ENCODE measurements around the gene AAMDC.
A peak's percentile ranks its signal among the peaks of the same experiment; 100 is the strongest.
"Not testable (repeated sequence)": the region's sequence is repeated elsewhere in the genome, so short reads cannot be mapped to it uniquely, and the experiment has no call there.

AAMDC gene

DNA sequence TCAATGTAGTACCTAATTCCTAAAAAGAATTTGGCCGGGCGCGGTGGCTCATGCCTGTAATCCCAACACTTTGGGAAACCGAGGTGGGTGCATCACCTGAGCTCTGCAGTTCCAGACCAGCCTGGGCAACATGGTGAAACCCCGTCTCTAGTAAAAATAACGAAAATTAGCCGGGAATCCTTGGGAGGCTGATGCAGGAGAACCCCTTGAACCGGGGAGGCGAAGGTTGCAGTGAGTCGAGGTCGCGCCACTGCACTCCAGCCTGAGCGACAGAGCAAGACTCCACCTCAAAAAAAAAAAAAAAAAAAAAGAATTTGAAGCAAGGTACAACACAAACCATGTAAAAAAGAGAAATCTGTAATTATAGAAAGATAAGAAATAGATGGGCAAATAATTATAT, 1.2 kb downstream of the AAMDC start:
- not testable (repeated sequence) for DNase-seq

DNA sequence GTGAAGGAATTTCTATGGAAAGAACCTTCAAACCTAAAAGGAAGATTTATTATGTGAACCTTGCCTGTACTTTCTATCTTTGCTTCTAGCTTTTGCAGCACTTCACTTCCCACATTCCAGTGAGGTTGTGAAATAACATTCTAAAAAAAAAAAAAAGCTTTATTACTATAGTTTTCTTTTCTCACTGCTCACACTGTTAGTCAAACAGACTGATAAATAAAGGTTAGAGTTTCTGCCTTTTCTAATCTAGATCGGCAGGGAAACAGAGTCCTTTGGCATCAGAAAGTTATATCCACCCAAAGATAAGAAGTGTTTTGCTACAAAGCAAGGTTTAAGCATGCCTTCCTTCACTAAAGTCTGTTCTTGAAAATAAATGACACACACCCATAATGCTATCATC, 2.8 kb downstream of the AAMDC start:
- DNase-seq, result no peak

DNA sequence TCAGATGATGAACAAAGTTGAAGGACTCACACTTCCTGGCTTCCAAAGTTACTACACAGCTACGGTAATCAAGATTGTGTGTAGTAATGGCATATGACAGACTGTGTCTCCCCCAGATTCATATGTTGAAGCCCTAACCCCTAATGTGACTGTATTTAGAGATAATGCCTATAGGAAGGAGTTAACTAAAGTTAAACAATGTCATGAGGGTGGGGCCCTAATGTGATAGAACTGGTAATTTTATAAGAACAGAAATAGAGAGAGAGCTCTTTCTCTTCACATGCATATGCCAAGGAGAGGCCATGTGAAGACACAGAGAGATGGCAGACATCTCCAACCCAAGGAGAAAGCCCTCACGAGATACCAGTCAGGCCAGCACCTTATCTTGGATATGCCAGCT, 8.0 kb downstream of the AAMDC start:
- no peak for DNase-seq

DNA sequence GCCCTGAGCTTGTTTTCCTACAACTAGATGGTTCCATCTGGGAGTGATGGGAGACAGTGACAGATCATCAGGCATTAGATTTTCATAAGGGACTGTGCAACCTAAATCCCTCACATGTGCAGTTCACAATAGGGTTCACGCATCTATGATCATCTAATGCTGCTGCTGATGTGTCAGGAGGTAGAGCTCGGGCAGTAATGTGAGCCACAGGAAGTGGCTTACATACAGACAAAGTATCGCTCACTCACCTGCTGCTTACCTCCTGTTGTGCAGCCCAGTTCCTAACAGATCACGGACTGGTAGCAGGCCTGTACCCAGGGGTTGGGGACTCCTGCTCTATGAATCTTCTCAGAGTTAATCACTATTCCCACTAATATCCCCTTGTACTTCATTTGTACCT, 12.4 kb downstream of the AAMDC start:
- DNase-seq, result no peak

DNA sequence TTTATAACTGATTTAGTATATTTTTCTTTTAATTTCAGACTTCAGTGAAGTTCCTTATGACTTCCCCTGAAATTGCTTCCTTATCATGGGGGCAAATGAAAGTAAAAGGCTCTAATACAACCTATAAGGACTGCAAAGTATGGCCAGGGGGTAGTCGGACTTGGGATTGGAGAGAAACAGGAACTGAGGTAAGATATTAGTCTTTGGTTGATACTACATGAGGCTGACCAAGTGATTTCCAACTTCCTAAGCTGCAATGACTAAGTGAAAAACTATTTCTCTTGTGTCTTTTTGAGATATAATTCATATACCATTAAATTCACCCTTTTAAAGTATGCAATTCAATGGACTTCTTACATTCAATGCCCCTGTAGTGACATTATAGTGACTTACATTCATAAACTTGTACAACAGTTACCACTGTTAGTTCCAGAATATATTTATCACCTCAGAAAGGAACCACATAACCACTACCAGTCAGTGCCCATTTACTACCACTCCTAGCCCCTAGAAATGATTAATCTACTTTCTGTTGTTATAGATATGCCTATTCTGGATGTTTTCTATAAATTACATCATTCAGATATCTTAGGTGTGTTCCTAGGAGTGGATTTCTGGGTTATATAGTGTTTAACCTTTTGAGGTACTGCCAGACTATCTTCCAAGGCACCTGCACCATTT, 21.6 kb downstream of the AAMDC start:
- DNase-seq, result no peak

DNA sequence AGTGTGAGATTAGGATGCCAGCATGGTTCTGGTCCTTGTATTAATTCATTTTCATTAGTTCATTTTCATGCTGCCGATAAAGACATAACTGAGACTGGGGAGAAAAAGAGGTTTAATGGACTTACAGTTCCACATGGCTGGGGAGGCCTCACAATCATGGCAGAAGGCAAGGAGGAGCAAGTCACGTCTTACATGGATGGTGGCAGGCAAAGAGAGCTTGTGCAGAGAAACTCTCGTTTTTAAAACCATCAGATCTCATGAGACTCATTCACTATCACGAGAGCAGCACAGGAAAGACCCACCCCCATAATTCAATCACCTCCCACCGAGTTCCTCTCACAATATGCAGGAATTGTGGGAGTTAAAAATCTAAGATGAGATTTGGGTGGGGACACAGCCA, 22.8 kb downstream of the AAMDC start:
- not testable (repeated sequence) for DNase-seq

DNA sequence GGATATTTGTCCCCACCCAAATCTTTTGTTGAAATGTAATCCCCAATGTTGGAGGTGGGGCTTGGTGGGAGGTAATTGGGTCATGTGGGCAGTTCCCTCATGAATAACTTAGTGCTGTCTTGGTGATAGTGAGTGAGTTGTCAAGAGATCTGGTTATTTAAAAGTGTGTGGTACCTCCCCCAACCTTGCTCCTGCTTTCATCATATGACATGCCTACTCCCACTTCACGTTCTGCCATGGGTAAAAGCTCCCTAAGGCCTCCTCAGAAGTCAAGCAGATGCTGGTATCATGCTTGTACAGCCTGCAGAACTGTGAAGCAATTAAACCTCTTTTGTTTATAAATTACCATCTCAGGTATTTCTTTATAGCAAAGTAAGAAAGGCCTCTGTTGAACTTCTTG, 30.6 kb downstream of the AAMDC start:
- no peak for DNase-seq

GRCh38 chr11:77854838-77855237, 33.9 kb downstream of the AAMDC start:
- DNase-seq, result no peak

DNA sequence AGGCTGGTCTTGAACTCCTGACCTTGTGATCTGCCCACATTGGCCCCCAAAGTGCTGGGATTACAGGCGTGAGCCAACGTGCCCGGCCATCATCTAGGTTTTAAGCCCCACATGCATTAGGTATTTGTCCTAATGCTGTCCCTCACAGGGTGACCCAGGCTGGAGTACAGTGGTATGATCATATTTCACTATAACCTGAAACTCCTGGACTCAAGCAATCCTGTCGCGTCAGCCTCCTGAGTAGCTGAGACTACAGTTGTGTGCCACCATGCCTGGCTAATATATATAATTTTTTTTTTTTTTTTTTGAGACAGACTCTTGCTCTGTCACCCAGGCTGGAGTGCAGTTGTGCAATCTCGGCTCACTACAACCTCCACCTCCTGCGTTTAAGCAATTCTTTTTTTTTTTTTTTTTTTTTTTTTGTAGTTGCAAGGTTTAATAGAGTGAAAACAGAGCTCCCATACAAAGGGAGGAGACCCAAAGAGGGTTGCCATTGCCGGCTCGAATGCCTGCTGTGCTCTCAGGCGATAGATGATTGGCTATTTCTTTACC, 37.0 kb downstream of the AAMDC start:
- not testable (repeated sequence) for DNase-seq

GRCh38 chr11:77861444-77861843, 40.5 kb downstream of the AAMDC start:
- not testable (repeated sequence) for DNase-seq

DNA sequence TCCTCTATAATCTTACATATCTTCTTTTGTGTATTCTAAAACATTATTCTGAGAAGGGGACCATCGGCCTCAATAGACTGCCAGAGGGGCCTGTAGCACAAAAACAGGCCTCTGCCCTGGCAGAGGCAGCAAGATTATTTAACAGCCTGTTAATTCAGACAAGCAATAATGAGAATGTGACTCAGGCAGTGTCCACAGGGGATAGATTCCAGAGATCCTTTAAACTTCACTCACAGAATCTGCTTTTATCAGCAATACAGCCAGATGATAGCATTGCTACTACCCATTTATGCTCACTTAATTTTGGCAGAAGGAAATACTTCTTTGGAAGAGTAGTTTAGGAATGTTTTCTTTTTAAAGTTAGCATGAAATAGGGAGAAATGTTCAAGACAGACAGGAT, 44.9 kb downstream of the AAMDC start:
- DNase-seq, result no peak

DNA sequence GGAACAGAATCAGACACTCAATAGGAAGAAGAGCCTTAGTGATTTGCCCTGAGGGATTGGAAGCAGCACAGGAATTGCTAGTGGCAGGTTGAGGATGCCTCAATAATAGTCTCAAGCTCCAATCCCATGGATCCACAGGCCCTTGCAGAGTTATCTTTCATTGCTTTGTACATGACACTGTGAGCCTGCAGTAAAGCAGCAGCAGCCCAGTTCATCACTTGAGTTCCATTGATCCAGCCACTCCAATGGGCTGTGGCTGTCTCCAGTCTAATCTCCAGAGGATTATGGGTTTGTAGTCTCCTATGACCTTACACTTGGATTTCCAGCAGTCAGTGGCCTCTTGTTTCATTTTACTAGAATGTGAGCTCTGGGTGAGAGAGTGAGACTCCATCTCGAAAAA, 45.4 kb downstream of the AAMDC start:
- DNase-seq, result no peak

GRCh38 chr11:77868744-77869143, 47.8 kb downstream of the AAMDC start:
- DNase-seq, result no peak

GRCh38 chr11:77871855-77872254, 50.9 kb downstream of the AAMDC start:
- DNase-seq, result no peak

DNA sequence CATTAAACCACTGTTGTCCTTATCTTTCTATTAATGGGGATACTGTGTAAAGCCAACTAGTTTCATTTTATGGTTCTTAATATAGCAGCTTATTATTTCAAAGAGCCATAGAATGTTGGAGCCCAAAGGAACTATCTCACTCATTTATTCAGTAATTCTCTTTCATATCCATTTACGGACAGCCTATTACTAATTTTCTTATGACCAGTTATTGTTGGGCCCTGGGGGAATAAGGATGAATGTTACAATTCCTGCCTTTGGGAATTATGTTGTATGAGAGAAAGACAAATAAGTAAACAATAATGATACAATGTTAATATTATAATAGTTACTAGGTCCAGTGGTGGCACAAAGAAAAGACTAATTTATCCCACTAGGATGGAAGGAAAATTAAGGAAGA, 52.4 kb downstream of the AAMDC start:
- DNase-seq, result no peak

- DNase-seq, result no peak
Measured at GRCh38 chr11:77874206-77874605, 53.3 kb downstream of the AAMDC start.

GRCh38 chr11:77876045-77876444, 55.1 kb downstream of the AAMDC start:
- DNase-seq, result no peak

- DNase-seq, result not testable (repeated sequence)
Measured at GRCh38 chr11:77878247-77878646, 57.3 kb downstream of the AAMDC start.

DNA sequence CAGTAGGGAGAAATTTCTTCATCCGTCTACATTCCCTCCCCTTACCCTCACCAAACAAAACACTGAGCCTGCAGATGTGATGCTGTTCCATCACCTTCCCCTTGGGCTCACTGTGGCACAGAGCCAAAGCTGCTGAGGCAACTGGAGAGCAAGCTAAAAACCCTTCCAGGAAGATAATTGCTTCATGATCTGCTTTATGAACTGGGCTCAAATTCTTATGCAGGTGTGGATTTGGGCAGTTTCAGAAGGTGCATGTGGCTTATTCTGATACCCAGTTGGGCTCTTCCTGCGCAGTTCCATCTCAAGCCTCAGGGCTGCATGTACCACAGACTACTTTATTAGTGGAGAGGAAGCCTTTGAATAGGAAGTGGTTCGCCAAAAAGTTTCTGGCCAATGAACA, 58.3 kb downstream of the AAMDC start:
- DNase-seq, result peak; percentile 60

- DNase-seq, result no peak
Measured at GRCh38 chr11:77882396-77882795, 61.5 kb downstream of the AAMDC start.

DNA sequence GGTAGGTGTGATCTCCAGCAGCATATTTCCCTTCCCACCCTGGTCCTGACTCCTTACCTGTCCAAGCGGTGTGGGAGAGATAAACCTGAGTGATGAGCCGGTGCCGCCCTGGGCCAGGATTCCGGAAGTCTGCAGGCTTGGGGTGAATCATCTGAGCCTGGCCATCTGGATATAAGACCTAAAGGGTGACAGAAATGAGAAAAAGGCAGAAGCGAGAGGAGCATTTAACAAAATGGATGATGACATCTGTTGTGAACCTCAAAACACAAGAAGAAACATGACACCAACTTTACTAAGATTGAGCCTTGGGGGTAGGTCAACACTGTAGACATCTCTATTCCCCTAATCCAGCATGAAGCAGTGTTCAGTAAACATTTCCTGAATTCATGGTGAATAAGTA, 62.8 kb downstream of the AAMDC start:
- no peak for DNase-seq

DNA sequence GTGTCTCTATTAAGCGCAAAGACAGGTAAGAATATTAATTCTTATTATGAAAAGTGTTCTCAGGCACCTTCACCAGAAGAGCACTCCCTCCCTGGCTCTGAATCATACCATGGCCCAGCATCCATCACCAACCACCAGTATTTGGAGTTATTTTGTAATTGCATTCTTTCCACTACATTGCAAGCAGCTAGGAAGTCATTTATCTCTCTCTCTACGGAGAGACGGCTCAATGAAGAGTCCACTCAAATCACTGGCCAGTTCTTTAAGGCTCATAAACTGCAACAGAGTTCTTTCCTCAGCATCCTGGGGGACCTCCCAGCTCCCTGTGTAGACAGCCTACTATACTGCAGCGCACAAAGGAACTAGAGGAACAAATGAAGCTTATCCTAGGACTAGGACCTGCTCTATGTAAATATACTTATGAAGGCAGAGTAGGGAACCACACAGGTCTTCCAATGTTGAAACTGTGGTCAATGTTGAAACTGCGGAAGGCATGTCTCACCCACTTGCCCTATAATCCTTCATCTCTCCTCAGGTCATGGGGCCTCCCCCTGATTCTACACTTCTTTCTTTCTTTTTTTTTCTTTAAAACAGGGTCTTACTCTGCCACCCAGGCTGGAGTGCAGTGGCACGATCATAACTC, 63.4 kb downstream of the AAMDC start:
- no peak for DNase-seq

- no peak for DNase-seq
Measured at GRCh38 chr11:77884829-77885190, 63.9 kb downstream of the AAMDC start.

DNA sequence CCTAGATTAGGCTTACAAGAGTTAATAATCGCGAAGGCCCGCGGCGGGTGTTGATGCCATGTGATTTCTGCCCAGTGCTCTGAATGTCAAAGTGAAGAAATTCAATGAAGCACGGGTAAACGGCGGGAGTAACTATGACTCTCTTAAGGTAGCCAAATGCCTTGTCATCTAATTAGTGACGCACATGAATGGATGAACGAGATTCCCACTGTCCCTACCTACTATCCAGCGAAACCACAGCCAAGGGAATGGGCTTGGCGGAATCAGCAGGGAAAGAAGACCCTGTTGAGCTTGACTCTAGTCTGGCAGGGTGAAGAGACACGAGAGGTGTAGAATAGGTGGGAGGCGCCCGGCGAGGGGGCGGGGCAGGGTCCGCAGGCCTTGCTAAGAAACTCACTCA, 65.5 kb downstream of the AAMDC start:
- no peak for DNase-seq

- not testable (repeated sequence) for DNase-seq
Measured at GRCh38 chr11:77889045-77889444, 68.1 kb downstream of the AAMDC start.
